SK-MEL-5 (cell line): ENCODE data around the gene ZBP1. TPM values are rescaled to one million over a fixed set of nuclear protein-coding genes. Genes with fewer than 3 reads are reported as not detected.

ENCODE experiments used
- DNase-seq: peaks from one replicate; pipeline ENCODE4 v3.0.0-alpha.2; 2016; ENCODE audit warnings: low read depth, low spot score
- in situ Hi-C: cut with HindIII; loops from 2 replicates; pipeline ENCODE4 v1.10.0; 2016; ENCODE audit warnings: low sequenced_read_pairs, high pct_unique_total_duplicates, low pct_unique_long_range_greater_than_20kb
- total RNA-seq: library from RNA; depleted of rRNA; stranded (reverse); fragments of >200 nt; shearing (Covaris generic); gene quantifications from 2 replicates; pipeline ENCODE4 v1.2.3, GENCODE V29; 2014

Gene ZBP1
- total RNA-seq, 1 experiment from 2014 or later, result not detected

DNA sequence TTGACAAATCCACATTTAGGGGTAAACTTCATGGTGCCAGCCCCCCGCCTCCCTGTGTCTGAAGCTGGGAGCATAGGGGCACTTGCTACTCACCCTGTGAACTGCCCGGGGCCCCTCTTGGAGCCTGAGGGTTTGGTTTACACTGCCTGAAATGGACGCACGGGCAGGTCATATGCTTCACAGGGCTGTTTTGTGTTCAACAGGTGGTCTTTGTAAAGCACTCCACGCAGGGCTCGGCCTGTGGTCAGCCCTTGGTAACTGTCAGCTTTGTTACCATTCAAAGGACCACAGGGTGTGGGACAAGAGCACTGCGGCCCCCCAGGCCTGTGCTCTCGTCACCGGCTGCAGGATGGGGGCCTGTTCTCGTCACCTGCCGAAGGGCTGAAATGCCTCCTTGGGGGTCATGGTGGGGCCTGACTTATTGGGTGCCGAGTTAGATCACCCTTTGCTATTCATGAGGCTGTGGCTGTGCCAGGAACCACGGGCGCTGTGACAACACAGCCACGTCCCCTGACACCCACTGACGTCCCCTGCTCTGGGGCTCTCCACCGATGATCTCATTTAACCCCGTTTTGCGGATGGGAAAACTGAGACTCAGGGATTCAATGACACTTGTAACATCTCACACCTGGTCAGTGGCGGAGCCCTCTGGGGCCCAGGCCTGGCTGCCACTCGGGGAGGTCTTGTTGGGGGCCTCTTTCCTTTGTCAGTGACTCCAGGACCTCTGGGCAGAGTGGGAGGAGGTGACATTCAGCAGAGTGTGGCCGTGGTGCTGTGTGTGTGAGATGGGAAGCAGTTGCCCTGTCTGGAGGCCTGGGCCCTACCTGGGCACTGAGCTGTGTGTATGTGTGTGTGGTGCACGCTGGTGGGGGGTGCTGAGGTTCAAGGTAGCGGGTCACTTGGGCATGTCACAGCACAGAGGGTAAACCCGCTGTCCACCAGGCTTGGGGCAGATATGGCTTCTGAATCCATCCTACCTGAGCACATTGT is 24.9 kb downstream of the ZBP1 start:
- DNase-seq, result peak; percentile 79
- in situ Hi-C loops, result no loop called here

DNA sequence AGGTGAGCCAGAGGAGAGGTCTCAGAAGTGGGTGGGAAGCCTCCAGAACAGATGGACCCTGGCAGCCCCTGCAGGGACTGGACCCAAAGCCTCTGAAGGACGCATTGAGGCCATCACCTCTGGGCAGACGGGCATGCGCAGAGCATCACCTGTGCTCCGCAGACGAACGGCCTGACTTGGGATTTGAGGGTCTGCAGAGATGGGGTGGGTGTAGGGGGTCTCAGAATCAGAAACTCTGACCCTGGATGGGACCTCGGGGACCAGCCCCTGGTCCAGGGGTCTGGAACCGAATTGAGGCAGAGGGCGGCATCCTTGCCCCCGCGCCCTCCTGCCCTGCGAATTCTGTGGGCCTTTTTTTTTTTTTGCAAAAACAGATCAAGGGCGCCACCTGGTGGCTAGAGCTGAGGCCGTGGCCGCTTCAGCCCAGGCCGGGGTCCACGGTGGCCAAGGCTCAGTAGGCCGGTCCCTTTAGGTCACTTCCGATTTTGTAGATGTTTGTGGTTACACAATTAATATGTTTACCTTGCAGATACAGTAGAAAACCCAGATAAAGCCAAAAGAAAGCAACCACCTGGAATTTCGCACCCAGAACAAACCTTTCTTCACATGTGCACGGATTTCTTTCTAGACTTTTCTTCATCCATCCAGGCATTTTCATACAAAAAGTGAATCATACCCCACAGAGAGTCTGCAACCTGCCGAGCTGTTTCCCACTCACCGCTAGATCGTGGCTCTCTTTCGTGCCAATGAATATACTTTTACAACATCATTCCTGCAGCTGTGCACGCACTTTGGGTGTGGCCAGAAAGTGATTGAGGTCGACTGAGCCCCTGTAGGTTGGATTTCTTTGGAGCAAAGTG is 25.9 kb downstream of the ZBP1 start:
- peak; percentile 58 for DNase-seq
- in situ Hi-C loops, result no loop called here

DNA sequence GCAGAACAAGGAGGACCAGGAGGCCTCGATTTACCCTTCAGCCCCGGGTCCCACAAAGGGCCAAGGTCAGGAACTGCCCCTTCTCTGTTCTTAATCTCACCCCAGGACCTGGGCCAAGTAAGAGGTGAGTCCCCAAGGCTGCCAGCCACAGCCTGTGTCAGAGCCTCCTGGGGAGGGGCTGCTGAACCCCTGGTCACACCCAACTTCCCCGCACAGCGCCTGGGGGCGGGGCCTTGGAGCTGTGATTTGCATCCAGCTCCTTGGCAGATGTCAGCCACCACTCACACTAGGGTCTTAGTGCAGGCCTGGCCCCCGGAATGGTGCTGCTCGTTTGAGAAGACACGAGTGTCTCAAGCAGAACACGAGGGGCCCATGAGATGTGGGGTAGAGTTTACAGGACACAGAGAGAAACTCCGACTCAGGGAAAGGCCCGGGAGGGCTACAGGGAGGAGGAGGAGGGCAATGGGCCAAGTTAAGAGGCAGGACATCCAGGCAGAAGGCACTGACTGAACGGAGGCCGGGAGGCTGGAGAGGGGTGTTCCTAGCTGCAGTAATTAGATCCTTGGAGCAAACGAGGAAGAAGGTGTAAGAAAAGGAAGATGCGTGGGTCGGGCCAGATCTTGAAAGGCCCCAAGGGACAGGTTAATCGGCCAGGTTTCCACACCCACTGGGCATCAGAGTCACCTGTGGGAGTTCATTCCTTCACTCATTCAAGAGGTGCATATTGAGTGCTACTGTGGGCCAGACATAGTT is 26.9 kb downstream of the ZBP1 start:
- in situ Hi-C loops, result no loop called here
- no peak for DNase-seq

DNA sequence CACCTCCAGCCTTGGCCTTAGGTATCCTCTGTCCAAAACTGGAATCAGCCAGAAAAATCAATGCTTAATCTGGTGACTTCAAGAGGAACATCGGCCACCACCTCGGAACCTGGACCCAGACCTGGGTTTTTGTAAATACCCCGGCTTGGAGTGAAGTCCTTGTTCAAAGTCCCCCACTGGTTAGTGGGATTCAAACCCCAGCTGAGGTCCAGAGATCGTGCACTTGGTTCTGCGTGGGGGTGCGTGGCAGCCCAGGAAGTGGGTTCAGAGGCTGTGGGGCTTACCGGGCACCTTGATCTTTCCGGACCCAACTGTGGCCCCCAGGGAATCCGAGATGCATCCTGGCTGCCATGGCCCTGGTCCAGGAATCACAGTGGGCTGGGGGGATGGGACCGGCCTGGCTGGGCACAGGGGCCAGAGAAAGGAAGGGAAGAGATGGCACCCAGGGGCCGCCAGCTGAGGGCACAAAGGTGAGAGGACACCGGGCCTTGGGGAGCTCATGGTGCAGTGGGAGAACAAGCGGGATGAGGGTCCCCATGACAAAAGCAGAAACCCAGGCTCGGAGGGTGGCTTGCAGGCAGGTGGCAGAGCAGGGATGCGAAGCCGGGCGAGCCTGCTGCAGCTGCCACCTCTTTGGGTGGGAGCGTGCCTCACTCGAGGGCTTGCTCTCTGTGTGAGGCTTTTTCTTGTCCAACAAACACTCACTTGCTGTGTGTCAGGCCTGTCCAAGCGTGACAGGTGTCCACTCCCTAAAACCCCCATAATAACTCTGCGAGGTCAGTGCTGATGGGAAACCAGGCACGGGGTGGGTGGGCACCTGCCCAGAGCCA is 27.7 kb downstream of the ZBP1 start:
- in situ Hi-C loops, result no loop called here
- DNase-seq, result no peak

DNA sequence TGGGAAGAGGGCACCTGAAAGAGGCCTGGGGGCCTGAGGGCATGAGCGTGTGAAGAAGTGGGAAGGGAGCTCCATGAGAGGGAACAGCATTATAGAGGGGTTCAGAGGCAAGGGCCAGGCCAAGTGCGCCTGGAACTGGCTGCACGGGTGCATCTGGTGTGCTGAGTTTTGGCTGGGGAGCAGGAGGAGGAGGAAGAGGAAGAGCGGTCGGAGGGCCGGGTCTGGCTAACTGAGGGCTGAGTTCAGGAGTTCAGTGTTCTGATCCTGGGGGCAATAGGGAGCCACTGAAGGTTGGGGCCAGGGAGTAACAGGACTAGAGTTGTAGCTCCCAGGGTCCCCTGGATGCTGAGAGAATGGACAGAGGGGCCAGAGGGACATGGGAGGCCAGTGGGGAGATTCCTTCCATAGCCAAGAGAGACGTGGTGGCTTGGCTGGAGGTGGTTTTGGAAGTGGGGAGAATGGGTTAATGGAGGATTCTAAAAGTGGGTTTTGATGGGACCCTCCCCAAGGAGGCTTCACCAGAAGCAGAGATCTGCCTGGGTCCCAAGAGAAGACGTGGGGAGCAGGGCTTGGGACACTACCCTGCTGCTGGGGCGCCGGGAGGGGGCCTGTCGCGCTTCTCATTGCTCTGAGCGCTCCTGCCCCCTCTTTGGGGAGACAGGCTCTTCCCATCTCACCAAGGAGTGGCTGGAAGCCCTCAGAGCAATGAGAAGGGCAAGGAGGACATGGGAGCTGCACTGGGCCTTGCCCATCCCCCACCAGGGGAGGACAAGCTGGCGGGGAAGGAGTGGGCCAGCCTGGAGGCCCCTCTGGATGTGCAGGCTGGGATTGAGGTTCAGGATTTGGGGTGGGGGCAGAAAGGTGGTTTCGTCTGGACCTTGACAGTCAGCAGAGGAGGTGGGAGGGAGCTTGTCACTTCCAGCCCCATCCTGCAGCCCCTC is 28.7 kb downstream of the ZBP1 start:
- no peak for DNase-seq
- in situ Hi-C loops, result no loop called here

DNA sequence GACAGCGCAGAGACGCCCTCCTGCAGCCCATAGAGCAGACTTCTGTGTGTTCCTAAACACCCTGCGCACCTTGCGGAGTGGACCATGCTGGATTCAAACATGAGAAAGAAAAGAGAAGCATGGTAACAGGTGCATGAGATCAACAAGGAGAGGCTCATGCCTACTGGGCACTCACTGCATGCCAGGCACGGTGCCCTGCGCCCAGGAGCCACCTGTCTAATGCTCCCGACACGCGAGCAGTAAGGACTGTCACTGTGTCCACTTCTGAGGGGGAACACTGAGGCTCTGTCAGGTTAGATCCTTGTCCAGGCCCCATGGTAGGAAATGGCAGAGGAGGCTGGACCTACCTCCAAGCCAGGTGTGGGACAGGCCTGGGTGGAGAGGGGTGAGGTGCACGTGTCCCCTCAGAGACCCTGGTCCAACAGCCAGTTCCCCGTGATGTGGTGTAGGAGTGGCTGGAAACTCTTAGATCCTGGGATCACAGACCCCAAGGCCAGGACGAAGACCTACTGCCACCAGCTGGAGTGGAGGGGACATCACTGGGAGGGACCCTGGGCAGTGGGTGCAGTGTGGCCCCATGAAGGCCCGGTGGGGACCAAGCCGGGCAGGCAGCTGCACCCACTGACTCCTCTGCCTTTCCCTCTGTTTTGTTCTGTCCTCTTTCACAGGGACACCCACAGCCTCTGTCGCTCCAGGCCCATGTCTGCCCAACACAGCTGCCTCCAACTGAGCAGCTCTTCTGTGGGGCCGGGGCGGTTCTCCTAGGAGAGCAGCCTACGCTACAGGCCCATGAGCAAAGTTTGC is 29.5 kb downstream of the ZBP1 start:
- in situ Hi-C loops, result no loop called here
- DNase-seq, result no peak

DNA sequence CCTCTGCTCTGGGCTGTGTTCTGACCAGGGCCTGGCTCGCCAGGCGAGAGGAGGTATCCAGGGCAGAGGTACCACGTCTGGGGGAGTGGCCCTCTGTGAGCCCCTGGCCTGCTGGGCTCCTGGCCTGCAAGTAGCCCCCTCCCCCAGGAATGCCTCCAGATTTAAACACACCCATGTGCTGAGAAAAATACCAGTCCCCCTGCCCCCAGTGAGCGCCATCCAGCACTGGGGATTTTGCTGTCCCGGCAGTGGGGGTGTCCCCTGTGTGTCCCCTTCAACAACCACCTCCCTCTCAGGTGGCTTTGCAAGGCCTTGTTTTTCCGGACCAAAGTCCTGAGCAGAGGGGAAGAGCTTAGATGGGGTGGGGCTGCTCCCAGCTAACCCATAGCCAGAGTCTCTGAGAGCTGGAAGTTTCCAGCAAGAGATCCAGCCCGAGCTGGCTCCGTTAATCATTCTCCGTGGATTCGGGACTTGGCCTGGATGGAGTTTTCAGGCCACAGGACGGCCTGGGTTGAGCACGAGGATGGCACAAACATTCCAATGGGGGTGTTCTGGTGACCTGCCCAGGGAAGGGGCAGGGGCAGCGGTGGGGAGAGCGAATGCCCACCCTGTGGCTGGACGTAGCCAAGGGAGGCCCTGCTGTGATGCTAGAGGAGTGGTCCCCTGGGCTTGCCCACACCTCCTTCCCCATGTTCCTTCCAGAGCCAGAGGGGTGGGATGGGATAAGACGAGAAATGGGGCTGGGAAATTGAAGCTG is 30.3 kb downstream of the ZBP1 start:
- DNase-seq, result no peak
- in situ Hi-C loops, result no loop called here

DNA sequence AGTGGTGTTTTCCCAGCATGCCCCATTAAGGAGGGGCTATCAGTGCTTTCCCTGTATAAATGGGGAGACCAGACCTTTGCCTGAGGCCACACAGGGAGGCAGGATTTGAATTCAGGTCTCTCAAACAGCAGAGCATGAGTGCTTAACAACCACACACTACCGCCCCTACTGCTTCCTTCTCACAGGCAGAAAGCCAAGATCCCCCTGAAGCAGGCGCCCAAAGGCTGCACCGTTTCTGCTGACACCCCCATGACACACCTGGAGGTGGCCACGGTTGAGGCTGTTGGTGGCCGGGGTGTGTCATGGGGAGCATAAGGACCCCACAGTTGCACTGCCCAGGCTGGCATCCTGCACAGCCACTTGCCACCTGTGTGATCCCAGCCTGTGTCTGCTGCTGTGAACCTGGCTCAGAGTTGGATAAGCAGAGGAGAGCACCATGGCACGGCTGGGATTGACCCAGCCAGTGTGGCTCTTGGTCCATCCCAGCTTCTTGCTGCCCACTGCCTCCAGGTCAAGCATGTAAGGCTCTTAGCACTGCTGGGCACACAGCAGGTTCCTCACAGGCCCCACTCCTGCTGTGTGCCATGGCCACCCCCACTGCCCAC is 31.0 kb downstream of the ZBP1 start:
- in situ Hi-C loops, result no loop called here
- no peak for DNase-seq

DNA sequence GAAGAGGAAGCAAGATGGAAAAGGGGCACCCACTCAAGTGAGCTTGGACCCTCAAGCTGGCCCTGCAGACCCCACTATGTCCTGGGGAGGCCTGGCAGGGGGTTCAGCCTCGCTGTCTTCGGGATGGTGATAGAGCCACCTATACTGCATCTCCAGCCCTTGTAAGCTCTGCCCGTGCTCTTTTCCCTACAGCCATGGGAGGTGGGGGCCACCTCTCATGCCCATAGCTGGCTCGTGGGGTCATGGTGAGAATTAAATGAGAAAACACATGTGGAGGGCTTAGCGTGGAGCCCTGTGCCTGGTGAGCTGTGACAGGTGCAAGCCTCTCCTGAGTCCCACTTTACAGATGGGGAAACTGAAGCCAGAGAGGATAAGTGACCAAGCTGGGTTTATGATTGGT is 31.6 kb downstream of the ZBP1 start:
- no peak for DNase-seq
- in situ Hi-C loops, result no loop called here

DNA sequence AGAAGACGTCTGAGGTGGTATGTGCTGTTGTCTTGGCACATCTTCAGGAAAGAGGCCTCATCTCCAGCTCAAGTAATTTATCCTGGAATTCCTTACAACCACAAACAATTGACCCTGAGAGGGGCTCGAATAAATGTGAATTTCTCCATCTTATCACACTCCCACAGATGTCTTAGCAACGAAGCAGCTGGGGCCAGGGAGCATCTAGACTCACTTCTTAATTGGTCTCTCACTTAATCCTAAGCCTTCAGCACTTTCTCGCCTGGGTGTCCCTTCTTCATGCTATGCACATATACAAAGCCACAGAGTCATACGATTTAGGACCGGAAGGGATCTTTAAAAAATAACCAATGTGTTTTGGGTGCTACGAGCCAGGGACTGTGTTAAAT is 32.2 kb downstream of the ZBP1 start:
- in situ Hi-C loops, result no loop called here
- DNase-seq, result no peak

DNA sequence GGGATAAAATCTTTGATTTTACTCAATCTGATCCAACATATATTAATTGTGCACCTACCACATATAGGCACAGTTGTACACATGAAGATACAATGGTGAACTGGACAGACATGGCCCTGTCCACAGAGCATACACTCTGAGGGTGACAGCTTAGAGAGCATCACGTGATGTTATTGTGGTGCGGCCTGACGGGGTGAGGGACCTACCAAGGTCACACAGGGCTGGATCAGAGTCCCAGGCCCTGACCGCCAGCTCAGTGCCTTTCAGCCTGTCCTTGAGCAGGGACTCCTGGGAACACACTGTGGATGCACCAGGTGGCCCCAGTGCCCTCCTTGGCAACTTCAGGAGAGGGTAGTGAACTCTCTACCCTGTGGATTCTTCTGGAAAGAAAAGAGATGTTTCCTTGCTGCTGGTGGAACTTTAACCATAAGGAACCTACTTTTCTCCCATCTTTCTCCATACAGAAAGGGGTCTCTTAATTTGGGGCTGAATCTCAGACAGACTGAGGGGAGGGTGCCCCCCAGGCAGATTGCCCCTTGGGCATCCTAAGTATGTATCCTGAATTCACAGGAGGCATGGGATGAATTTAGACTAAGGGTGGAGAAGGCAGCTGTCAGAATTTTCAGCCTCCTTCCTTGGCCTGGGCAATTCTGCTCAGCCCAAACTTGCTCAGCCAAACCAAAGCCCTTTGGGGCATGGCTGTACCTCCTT is 32.8 kb downstream of the ZBP1 start:
- no peak for DNase-seq
- in situ Hi-C loops, result no loop called here

DNA sequence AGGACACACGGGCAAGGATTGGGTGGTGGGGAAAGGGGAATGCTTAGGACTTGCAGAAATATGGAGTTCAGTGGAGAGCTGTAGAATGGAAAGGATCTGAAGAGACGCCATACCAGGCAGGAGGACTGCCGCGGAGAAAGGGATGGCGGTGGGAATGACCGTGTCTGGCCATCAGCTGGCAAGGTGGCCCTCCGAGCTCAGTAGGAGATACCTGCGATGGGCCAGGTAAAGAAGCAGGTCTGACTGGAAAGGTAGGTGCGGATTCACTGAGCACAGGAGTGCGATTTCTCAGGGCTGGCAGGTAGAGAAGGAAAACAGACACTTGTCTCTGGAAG is 33.3 kb downstream of the ZBP1 start:
- in situ Hi-C loops, result no loop called here

DNA sequence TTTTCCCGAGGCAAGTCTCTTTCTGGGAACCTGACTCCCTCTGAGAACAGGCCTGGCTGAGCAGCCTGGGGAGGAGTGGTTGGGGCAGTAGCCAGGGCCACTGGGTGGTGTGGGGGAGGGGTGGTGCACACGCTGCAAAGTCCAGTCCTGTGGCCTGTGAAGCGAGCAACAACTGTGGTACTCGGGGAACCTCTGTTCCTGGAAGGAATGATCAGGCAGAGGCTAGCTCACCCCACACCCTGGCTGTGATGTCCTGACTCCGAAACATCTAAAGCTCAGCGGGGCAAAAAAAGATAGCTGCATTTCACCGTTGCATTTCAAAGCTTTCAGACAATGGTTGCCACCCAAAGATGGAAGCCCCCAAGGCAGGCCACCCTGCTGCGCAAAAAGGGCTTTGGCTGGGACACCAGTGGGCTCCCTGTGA is 33.8 kb downstream of the ZBP1 start:
- no peak for DNase-seq
- in situ Hi-C loops, result no loop called here

More for the DNA sequence above, 33.3 kb downstream of the ZBP1 start:
- DNase-seq, result no peak
